ENCODE measurements around the gene FARP1.

The FARP1 gene

DNA sequence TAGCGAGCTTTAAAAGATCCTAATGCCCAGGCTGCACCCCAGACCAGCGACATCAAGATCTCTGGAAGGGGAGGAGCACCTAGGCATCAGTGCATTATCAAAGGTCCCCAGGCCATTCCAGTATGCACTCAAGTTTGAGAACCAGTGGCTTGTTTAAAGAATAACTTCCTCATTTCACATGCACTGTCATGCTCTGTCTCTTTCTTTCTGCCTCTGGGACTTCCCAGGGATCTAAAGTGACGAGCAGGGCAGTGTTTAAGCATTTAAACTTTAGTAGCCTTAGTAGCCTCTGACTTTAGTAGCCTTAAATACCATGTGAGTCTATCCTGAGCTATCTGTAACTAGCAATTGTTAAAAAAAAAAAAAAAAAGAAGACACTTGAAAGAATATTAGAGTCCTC, 8.9 kb upstream of the FARP1 start:
- DNase-seq (ENCODE audit: low read depth) = no peak
- H3K4me3 ChIP-seq (replicated peaks; ENCODE audit: low read depth, low read length) = no peak overlapping the region
- TF ChIP-seq, protein P1, sequence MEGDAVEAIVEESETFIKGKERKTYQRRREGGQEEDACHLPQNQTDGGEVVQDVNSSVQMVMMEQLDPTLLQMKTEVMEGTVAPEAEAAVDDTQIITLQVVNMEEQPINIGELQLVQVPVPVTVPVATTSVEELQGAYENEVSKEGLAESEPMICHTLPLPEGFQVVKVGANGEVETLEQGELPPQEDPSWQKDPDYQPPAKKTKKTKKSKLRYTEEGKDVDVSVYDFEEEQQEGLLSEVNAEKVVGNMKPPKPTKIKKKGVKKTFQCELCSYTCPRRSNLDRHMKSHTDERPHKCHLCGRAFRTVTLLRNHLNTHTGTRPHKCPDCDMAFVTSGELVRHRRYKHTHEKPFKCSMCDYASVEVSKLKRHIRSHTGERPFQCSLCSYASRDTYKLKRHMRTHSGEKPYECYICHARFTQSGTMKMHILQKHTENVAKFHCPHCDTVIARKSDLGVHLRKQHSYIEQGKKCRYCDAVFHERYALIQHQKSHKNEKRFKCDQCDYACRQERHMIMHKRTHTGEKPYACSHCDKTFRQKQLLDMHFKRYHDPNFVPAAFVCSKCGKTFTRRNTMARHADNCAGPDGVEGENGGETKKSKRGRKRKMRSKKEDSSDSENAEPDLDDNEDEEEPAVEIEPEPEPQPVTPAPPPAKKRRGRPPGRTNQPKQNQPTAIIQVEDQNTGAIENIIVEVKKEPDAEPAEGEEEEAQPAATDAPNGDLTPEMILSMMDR (IDR thresholded peaks at IDR 0.05; ENCODE audit: low read length, missing control alignments) = no peak

DNA sequence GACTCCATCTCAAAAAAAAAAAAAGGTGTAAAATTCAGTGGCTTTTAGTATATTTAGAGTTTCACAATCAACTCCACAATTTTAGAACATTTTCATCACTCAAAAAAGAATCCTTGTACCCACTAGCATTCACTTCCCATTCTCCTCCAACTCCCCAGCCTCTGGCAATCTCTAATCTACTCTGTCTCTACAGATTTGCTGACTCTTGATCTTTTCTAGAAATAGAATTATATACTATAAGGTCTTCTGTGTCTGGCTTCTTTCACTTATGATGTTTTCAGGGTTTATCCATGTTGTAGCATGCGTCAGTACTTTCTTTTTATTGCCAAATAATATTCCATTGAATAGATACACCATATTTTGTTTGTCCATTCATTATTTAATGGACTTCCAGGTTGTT, 8.0 kb upstream of the FARP1 start:
- TF ChIP-seq, protein P1 (IDR thresholded peaks at IDR 0.05; ENCODE audit: low read length, missing control alignments) = no peak
- H3K4me3 ChIP-seq (replicated peaks; ENCODE audit: low read depth, low read length) = no peak overlapping the region
- DNase-seq (ENCODE audit: low read depth) = no peak

DNA sequence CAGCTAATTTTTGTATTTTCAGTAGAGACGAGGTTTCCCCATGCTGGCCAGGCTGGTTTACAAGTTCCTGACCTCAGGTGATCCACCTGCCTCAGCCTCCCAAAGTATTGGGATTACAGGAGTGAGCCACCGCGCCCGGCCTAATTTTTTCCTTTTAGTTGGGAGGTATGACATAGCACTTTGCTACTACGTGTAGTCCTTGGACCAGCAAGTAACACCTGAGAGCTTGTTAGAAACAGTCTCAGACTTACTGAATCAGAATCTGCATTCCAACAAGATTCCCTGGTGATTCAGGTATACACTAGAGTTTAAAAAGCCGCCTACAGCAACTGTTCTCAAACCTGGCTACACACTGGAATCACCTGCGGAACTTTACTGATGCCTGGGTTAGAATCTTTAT, 1.8 kb upstream of the FARP1 start:
- TF ChIP-seq, protein P1 (IDR thresholded peaks at IDR 0.05; ENCODE audit: low read length, missing control alignments) = no peak
- DNase-seq (ENCODE audit: low read depth) = no peak
- no peak overlapping the region for H3K4me3 ChIP-seq (replicated peaks; ENCODE audit: low read depth, low read length)

DNA sequence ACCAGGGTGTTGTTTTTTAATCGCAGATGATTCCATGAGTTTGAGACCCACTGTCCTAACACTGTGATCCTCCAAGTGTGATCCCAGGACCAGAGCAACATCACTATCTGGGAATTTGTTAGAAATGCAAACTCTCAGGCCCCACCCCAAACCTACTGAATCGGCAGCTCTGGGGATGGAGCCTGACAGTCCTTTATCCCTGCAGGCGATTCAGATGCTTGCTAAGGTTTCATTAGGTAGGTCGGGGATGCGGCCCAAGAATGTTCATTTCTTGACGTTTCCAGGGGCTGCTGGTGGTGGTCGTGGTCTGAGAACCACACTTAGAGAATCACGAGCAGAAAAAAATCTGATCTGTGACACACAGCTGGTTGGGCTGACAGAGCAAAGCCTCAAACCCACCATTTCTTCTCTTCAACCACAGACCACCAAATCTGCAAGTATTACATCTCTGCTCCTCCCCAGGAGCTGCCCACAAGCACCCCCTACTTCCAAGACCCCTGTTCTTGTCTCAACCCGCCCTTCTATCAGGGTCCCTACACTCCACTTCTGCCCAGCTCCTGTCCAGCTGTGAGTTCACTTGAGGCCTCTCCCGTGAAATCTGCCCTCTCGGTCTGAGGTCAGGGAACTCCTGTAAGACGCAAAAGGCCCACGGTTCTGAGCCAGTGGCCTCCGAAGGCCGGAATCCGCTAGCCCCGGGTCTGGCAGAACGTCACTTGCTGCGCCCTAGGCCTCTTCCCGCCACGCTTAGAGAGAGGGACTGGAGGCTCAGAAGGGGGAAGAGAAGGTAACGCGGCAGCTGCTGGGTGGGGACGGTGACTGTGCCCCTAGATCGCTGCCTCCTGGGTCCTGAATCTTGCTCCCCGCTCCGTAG, 1.1 kb upstream of the FARP1 start:
- H3K4me3 ChIP-seq (replicated peaks; ENCODE audit: low read depth, low read length) = peak overlapping the region; percentile 68
- TF ChIP-seq, protein P1 (IDR thresholded peaks at IDR 0.05; ENCODE audit: low read length, missing control alignments) = no peak
- no peak for DNase-seq (ENCODE audit: low read depth)

DNA sequence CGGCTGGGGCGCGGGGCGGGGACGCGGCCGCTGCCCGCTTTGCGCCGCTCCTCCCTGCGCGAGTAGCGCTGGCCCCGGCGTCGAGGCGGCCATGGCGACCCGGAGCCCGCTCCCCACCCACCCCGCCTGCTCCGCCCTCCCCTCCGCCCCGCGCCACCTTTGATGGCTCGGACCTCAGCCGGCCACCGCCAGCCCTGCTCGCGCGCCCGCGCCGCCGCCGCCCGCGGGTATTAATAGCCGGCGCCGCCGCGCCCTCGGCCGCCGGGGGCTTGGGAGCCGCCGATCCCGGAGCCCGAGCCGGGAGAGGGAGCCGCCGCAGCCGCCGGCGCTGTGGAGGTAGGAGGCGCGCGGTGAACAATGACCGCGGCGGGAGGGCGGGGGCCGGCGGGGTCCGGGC, 261 bp downstream of the FARP1 start:
- peak overlapping the region; percentile 68 for H3K4me3 ChIP-seq (replicated peaks; ENCODE audit: low read depth, low read length)
- TF ChIP-seq, protein P1 (IDR thresholded peaks at IDR 0.05; ENCODE audit: low read length, missing control alignments) = no peak

DNA sequence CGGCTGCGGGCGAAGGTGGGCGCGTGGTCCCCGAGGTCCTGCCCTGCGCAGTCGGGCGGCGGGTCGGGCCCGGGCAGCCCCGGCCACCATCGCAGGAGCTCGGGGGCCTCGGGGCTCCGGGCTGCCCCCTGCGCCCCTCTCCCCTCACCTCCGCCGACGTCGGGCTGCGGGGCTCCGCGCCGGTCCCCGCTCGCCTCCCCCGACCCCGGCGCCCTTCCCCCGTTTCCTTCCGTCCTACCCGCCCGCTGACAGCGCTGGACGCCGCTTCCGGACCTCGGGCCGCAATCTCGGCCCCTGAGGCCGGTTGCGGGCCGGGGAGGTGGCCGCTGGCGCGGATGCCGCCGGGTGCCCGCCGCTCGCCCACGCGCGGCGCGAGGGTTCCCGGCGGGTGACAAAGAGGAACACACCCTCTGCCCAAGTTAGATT, 720 bp downstream of the FARP1 start:
- TF ChIP-seq, protein P1 (IDR thresholded peaks at IDR 0.05; ENCODE audit: low read length, missing control alignments) = no peak
- peak overlapping the region; percentile 68 for H3K4me3 ChIP-seq (replicated peaks; ENCODE audit: low read depth, low read length)
- DNase-seq (ENCODE audit: low read depth) = no peak

More for the DNA sequence above, 261 bp downstream of the FARP1 start:
- no peak for DNase-seq (ENCODE audit: low read depth)
